CD4-positive, alpha-beta T cell treated with Interferon alpha-2 for 1 hour (primary cell): ENCODE results near the gene MAP4K4.
A peak's percentile ranks its signal among the peaks of the same experiment; 100 is the strongest.

Experiments
- DNase-seq, 2 donors: peaks; one replicate each; pipeline ENCODE4 v3.0.0-alpha.2; 2020 to 2022

Gene MAP4K4

DNA sequence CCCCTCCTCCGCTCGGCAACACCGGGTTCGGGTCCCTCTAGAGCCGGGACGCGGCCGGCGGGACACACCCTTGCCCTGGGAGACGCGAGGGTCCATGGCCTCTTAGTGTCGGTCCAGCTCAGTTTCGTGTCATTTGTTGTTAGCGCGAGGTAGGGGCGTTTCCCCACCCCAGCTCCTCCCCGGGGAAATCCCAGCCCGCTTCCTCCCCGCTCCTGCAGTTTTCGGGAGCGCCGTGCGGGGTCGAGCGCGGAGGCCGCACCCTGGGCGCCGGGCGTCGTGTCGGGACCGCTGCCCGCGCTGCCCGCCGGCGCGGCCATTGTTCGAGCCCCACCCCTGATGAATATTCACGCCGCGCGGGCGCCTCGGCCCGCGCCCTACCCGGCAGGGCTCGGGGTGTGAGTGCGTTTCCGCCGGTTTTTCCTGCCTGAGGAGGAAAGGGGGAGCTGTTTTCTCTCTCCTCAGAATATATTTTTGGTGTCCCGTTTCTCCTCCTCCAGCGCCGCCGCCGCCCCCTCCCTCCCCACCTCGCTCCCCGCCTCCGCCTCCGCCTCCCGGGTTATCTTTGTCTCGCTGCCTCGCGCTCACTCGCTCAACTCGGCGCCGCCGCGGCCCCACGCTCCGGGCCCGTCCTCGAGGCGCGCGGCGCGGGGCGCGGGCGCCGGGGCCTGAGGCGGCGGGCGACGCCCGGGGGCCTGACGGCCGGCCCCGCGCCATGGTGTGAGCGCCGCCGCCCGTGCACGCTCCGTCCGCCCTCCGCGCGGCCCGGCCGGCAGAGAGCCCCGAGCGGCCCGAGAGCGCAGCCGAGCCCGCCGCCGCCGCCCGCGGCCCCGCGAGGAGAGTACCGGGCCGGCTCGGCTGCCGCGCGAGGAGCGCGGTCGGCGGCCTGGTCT lies at the start of gene MAP4K4:
Gene MAP4K4, plus strand, starts transcription at position 584 of the 890 bp plus-strand sequence. CDS start 374 bp downstream, outside the sequence.
- peak; percentile 75 to 82 for DNase-seq

DNA sequence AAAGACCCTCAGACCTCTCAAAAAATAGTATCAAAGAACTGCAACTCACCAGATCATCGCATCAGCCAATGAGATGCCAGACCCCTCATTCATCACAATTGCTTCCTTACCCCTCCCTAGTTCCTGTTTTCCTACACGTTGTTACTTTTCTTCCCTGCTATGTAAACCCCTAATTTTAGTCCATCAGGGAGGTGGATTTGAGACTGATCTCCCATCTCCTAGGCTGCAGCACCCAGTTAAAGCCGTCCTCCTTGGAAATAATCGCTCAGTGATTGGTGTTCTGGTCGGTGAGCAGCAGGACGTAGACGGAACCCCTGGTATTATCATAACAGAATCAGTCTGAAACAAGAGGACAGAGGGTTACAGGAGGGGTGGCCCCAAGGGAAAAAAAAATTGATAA lies 44.0 kb upstream of the MAP4K4 start:
- DNase-seq, result no peak

DNA sequence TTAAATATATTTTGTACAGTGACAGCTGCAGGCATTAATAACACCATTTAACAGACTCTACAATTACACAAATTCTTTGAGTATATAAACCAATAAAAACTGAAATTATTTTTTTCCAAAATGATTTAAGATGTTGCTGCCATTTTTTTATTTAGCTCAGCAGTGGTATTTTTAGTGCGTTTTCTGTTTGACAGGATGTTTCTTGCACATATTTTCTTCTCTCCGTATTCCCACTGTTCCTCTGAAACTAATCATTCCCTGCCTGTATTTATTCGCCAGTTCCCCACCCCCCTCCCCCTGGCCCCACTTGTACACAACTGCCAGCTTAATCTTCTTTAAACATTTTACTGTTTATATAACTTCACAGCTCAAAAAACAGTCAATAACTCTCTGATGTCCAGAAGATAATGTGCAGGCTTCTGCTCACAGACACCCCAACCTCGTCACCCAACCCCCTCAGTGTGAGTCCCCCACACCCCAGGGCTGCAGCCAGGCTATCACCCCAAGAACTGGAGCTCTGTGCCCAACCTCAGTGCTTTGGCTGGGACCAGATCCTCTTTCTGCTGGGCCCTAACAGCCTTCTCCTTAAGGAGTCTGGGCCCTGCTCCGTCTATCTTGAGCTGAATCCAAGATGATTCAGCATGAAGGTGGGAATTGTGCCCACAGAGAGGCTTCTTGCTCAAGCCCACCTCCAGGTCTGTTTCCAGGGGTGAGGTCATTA lies 41.6 kb upstream of the MAP4K4 start:
- no peak for DNase-seq

DNA sequence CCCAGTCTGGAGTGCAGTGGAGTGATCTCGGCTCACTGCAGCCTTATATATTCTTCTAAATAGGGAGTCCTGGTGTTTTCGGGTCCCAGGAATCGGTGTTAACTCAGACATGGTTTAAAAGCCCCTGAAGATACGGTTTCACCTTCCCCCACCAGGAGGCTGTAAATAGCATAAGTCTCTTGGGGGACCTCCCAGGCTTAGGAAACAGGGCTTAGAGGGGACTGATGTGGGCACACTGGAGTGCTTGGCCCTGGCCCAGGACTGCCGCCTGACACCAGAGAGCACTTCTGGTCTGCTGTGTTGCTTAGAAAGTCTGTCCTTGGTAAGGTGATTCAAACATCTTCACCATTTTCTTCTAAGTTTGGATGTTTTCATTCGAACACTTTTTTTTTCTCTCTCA lies 39.7 kb upstream of the MAP4K4 start:
- no peak for DNase-seq

DNA sequence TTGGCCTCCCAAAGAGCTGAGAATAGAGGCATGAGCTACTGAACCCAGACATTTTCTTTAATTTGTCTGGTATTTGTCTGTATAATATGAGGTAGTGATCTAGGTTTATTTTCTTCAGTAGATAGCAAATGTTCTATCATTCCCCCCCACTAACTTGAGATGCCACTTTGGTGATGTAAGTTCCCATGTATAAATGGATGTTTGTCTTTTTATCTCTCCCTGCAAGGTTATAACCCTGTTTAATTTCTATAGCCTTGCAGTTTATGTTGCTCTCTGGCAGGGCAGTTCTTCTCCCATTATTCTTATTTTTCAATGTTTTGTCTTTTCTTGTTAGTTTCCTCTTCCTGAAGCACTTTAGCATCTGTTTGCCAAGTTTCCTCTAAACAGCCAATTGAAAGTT lies 39.1 kb upstream of the MAP4K4 start:
- DNase-seq, result no peak

DNA sequence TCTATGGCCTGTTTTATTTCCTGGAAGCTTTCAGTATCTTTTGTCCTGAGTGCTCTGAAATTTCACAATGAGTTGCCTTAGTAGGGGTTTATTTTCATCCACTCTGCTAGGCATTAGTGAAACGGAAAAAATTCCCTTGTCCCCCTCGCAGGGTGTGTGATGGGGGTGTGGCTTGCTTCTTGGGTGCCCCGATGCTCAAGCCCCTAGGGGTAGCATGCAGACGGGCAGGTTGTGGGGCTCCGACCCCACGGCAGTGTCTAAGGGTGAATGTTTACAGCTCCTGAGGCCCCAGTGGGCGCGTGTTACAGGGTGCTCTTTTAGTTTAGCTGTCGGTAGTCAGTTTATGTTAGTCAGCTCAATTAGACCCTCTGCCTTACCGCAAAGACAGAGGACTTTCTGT lies 32.2 kb upstream of the MAP4K4 start:
- DNase-seq, result no peak

DNA sequence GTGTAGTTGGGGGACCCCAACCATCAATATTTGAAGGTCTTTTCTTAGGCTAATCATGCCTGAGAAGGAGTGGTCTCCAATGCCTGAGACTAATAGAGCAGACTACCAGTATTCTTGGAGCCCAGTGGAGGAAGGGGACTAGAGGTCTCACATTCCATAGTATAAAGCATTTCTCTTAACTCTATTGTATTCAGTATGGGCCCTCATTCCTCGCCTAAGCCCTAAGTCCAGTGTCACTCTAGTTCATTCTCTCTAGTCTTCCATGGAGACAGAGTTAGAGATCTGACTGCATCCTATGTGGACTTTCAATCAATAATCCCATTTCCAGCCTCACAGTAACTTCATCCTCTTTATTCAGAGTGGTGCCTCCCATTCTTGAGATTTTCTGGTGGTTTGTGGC lies 29.7 kb upstream of the MAP4K4 start:
- no peak for DNase-seq

DNA sequence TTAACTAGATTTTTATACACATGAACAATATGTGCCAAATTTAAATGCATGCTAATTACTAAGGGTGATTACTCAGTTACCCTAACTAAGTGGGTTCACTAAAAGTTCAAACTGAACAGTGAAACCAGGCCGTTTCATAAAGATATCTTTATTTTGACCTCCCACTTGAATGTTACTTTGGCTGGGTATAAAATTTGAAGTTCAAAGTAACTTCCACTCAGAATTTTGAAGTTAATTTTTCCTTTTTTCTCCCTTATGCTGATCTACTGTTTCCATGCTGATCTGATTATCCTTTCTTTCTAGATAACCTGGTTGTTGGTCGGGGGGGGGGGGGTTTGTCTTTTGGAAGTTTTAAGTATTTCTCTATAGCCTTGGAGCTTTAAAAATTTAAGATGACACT lies 25.5 kb upstream of the MAP4K4 start:
- DNase-seq, result no peak

DNA sequence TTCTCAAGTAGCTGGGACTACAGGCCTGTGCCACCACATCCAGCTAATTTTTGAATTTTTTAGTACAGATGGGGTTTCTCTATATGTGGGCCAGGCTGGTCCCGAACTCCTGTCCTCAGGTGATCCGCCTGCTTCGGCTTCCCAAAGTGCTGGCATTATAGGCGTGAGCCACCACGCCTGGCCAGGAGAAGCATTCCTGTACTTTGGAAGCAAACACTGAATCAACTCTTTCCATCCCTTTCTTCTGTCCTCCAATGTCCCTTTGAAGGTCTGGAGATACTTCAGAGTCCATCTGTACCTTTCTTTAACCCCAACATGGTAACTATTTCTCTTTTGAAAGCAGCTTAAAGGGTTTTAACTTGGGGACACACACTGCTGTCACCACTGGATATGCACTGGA lies 23.6 kb upstream of the MAP4K4 start:
- DNase-seq, result no peak

DNA sequence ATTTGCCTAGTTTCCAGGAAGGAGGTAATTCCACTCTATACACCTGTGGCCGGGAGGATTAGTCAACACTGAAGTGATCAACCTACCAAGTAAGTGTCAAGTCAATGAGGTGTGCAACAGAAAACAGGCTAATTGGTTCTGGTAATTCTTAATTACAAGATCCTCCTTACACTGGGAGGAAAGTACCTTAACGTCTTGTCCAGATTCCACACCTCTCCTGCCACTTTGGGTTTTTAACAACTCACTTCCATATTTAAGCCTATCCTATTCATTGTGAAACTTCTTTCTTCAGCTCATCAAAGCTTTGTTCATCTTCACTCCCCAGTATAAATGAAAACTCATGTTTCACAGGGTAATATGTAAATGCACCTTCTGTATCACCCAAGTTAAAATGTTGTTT lies 22.0 kb upstream of the MAP4K4 start:
- no peak for DNase-seq

DNA sequence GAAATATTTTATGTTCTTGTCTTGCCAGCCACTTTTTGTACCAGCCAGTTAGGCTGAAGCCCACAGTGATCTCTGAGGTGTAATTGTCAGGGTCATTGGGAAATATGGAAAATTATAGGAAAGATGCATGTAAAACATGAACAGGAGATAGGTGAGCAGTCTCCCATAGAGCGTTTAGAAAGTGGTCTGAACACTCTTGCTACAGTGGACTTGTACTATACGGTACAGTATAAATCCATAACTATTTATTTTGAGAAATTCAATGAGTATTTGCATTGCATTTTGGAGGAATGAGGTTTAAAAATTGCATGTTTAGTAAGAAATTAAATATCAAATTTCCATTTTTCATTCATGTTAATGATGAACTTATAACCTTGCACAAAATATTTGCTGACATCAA lies 20.8 kb upstream of the MAP4K4 start:
- DNase-seq, result no peak

DNA sequence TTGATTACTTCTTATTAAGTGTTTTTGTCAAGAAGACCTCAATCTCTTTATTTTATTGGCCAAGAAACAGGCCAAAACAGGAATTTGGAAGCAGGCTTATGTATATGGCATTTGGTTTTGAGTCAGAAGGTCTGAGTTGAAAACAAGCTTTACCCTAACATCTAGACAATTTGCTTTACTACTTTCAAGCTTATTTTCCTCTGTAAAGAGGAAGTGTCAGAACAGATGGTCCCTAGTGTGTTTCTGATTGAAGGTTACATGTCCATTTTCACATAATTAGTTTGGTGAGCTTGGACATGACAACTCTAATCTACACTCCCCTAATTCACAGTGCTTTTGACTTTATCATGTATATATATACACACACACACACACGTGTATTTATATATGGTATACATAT lies 19.8 kb upstream of the MAP4K4 start:
- no peak for DNase-seq

DNA sequence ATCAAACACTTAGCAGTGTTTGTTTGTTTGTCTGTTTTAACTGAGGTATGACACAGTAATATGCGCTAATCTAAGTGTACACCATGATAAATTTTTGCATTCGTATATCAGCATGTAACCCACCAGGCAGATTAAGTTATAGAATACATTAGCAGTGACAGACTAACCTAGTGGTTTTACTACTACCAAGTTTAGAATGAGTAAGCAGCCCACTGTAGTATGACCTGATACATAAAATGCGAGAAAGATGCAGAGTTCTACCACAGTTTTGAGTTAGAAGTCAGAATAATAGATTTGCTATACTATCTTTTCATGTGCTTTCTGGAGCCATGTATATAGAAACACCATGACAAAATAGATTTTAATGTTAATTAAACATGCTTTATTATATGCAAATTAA lies 19.1 kb upstream of the MAP4K4 start:
- DNase-seq, result no peak

DNA sequence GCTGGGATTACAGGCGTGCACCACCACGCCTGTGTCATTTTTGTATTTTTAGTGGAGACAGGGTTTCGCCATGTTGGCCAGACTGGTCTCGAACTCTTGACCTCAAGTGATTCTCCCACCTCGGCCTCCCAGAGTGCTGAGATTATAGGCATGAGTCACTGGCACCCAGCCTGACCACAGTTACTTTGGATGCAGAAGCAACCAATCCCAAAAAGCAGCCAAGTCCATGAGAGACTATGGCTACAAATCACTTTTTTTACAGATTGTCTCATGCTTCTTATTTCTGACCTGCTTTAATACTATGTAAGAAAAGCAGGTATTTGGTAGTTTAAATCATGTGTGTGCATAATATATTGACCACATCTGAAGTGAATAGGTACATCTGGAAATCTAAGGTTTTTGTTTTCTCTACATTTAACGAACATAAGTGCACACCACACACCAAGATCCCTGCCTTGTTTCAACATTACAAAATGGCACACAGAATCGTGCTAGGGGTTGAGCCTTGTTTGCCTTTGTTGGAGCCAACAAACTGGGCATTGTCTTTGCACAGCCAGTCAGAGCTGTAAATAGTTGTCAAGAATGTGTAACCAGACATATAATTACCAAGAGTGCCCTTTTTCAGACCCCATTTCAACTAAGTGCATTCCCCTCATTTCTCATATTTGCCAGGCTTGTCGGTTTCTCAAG lies 18.3 kb upstream of the MAP4K4 start:
- no peak for DNase-seq

DNA sequence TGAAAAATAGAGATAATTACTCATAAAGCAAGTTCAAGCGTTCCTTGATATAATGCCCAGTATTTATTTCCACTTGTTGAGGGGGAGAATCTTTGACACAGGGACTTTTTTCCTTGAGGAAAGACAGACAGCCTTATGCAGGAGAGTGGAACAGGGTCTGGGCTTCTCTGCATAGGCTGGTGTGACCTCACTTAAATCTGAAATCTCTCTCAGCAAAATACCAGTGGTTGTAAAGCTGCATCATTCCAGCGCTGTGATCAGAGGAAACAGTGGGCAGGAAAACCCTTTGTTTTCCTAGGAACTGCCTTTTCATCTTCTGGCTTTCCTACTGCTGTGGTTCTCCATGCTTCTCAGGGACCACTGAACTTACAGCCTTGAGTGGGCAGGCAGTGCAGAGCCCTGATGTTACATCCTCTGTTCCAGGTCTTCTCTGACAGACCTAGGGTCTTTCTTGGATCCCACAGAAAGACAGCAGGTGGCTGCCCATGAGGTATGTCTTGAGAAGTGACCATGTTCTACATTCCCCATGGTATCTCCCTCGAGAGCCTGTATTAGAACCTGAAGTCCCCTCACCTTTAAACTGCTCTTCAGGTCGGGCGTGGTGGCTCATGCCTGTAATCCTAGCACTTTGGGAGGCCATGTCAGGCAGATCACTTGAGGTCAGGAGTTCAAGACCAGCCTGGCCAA lies 17.6 kb upstream of the MAP4K4 start:
- DNase-seq, result no peak

DNA sequence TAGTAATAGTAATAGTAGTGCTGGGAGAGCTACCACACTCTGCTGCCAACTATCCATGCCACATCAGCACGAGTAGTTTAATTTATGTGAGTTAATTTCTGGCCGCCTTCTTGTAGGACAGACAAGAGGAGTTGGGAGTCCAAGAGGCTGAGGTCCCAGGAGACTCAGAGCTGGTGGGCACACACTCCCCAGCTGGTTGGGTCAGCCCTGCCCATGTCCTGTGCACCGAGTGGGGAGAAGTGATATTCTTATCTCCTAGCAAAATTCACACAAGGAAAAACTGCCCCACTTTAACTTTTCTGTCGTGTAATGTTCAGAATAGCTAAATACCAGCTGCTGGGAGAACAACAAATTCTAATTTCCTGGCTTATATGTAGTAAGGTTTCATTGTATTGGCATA lies 15.2 kb upstream of the MAP4K4 start:
- DNase-seq, result no peak

DNA sequence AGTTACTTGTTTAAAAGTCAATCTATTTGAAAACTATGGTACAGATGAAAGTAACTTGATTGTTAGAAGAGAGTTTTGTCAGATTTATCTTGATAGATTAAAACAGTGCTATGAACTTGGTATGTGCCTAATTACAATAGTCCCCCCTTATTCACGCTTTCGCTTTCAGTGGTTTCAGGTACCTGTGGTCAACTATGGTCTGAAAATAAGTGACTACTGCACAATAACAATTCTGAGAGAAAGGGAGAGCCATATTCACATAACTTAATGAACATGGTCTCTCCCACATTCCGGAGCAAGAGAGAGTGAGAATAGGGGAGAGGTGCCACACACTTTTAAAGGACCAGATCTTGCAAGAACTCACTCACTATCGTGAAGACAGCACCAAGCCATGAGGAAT lies 13.2 kb upstream of the MAP4K4 start:
- DNase-seq, result no peak

DNA sequence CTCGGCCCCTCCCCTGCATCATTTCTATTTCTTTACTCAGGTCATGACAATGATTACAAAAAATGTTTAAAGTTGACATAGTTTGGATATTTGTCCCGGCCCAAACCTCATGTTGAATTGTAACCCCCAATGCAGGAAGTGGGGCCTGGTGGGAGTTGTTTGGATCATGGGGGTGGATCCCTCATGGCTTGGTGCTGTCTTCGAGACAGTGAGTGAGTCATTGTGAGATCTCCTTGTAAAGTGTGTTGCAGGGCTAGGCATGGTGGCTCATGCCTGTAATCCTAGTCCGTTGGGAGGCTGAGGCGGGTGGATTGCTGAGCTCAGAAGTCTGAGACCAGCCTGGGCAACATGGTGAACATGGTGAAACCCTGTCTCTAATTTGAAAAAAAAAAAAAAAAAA lies 9.2 kb upstream of the MAP4K4 start:
- DNase-seq, result no peak

DNA sequence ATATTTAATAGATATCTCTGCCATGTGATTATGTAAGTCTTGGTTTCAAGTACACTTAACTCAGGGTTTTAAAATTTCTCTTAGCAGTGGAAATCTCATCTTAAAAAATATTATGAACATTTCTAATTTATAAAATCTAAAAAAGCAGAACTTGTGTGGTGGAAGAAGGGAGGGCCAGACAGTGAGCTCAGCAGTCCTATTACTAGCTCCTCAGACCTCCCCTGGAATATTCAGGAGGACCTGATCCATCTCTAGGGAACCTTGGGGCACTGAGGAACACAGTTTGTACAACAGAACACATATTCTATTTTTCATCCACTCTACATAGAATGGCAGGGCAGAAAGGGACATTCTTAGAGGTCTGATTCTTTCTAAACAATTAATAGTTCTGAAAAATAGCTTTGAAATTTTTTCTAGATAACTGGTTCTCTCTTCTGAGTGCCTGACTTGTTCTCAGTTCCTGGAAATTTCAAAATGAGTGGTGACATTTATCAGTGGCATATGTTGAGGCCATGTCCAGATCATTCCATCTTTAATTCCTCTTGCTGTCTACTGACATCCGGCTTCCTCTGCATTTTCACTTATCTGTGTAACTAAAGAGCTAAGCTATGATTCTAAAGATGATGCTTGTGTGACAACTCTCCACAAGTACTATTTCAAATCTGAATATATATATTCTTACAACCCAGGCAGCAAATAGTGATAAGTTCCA lies 8.2 kb upstream of the MAP4K4 start:
- no peak for DNase-seq

DNA sequence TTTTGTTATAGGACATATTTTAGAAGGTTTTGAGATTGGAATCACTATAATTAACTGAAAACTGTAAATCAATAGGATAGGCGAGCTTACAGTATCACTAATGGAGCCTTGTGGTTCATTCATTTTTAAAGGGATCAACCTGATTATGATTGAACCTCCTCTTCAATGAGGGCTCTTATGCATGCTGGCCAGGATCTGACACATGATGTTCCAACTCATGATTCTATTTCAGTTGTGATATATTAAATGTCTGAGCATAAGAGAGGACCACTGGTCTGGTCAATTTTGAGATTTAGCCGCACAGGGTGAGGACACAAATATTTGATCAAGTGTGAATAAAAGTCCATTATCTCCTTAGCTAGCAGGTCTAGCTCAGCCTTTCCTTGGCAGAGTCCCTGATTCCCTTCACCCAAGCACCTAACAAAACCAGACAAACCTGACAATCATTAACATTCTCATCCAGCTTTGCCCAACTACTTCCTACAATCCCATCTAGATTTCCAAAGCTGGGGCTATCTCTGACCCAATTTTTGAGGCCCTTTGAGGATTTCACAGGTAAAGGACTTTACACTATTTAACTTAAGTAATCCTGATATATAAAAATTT lies 6.9 kb upstream of the MAP4K4 start:
- no peak for DNase-seq

DNA sequence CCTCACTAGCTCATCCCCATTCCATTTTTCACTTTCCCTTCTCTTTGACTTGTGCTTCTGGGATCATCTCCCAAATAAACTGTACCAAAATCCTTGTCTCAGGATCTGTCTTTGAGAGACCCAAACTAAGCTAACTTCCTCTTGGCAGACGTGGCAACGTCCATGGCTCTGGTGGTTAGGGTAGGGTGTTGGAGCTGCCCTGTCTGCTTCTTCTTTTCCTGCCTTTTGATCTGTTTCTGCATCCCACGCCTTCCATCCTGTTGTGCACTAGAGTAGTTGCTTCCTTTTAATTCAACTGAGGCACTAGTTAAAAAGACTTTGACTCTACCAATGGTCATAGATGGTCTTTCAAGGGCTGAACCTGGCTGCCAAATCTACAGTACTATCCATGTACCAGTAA lies 5.5 kb upstream of the MAP4K4 start:
- DNase-seq, result no peak

DNA sequence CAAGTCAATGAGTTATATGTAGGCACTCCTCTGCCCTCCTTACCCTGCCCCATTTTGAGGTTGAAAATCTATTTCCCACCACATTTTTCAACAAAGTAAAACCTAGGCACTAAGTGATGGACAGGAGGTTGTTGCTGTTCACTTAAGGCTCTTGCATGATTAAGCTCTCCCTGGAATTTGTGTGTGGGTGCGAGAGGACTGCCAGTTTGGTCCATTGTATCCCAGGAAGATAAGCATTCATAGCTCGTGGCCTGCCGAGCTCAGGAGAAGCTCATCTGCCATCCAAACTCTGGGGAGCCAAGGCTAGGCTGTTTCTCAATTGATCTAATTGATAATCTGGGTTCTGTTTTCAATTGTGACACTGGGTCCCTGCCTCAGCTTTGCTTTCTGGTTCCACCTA lies 4.7 kb upstream of the MAP4K4 start:
- DNase-seq, result no peak
